ENCODE data around the gene OTUD7B.

DNA sequence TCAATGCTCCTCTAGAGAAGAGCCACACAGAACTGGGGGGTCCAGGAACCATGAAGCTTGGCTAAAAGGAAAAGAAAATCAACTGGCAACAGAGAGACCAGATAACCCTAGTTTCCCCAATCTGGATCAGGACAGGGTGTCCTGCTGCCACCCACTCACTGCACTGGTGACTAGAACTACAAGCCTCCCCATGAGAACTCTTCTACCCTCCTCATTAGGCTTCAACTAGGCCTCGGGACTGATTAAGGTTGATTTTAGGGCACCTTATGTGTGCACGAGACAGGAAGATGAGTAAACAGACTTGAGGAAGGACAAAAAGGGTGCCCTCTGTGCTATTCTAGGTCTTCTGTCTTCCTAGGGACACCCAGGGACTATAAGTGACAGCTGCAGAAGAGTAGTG lies 80.7 kb downstream of the OTUD7B start:
- TF ChIP-seq, protein P1, sequence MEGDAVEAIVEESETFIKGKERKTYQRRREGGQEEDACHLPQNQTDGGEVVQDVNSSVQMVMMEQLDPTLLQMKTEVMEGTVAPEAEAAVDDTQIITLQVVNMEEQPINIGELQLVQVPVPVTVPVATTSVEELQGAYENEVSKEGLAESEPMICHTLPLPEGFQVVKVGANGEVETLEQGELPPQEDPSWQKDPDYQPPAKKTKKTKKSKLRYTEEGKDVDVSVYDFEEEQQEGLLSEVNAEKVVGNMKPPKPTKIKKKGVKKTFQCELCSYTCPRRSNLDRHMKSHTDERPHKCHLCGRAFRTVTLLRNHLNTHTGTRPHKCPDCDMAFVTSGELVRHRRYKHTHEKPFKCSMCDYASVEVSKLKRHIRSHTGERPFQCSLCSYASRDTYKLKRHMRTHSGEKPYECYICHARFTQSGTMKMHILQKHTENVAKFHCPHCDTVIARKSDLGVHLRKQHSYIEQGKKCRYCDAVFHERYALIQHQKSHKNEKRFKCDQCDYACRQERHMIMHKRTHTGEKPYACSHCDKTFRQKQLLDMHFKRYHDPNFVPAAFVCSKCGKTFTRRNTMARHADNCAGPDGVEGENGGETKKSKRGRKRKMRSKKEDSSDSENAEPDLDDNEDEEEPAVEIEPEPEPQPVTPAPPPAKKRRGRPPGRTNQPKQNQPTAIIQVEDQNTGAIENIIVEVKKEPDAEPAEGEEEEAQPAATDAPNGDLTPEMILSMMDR (IDR thresholded peaks at IDR 0.05), result no peak
- TF ChIP-seq POLR2A (IDR thresholded peaks at IDR 0.05), result no peak
